Measurements from ENCODE around the gene SEMA4C.

Gene SEMA4C

GRCh38 chr2:96842600-96842999 is 27.3 kb downstream of the SEMA4C start:
- H3K4me3 ChIP-seq (ENCODE audit: low read length): no peak overlapping the region
- no peak overlapping the region for H3K27ac ChIP-seq (ENCODE audit: low read length)
- no peaks in the 10 kb centered on the region for H4K20me1 ChIP-seq (ENCODE audit: insufficient read depth, low read length)
- H3K9ac ChIP-seq (ENCODE audit: low read length): no peak overlapping the region
- H3K79me2 ChIP-seq (ENCODE audit: low read length): no peaks in the 10 kb centered on the region
- H3K27me3 ChIP-seq (ENCODE audit: low read depth, low read length): no peaks in the 10 kb centered on the region
- H3K4me2 ChIP-seq (ENCODE audit: low read length): no peak overlapping the region
- H3K9me3 ChIP-seq (ENCODE audit: insufficient read depth, low read length): no peaks in the 10 kb centered on the region
- TF ChIP-seq CTCF (IDR thresholded peaks at IDR 0.05; ENCODE audit: low read depth, low read length) (no peak), EZH2phosphoT487 (IDR thresholded peaks at IDR 0.05; ENCODE audit: low read depth) (no peak)
- no peaks in the 10 kb centered on the region for H3K36me3 ChIP-seq (replicated peaks; ENCODE audit: low read depth, low read length)
- no peak overlapping the region for H2AFZ ChIP-seq (ENCODE audit: low read depth, low read length)
- no peaks in the 10 kb centered on the region for H3K4me1 ChIP-seq (ENCODE audit: low read length)

GRCh38 chr2:96841701-96842495 is 28.0 kb downstream of the SEMA4C start:
- Histone ChIP-seq H3K79me2 (ENCODE audit: low read length) (no peaks in the 10 kb centered on the region), H3K27ac (ENCODE audit: low read length) (no peak overlapping the region), H4K20me1 (ENCODE audit: insufficient read depth, low read length) (no peaks in the 10 kb centered on the region), H3K9ac (ENCODE audit: low read length) (no peak overlapping the region), H3K4me3 (ENCODE audit: low read length) (no peak overlapping the region), H3K4me2 (ENCODE audit: low read length) (no peak overlapping the region), H3K27me3 (ENCODE audit: low read depth, low read length) (no peaks in the 10 kb centered on the region), H3K4me1 (ENCODE audit: low read length) (no peaks in the 10 kb centered on the region), H3K36me3 (replicated peaks; ENCODE audit: low read depth, low read length) (peaks cover 4% of the 10 kb centered on the region), H3K9me3 (ENCODE audit: insufficient read depth, low read length) (no peaks in the 10 kb centered on the region), H2AFZ (ENCODE audit: low read depth, low read length) (no peak overlapping the region)
- TF ChIP-seq CTCF (IDR thresholded peaks at IDR 0.05; ENCODE audit: low read depth, low read length) (no peak), EZH2phosphoT487 (IDR thresholded peaks at IDR 0.05; ENCODE audit: low read depth) (no peak)

- Histone ChIP-seq H4K20me1 (ENCODE audit: insufficient read depth, low read length) (no peaks in the 10 kb centered on the region), H3K9ac (ENCODE audit: low read length) (no peak overlapping the region), H3K27me3 (ENCODE audit: low read depth, low read length) (no peaks in the 10 kb centered on the region), H3K79me2 (ENCODE audit: low read length) (no peaks in the 10 kb centered on the region), H3K9me3 (ENCODE audit: insufficient read depth, low read length) (no peaks in the 10 kb centered on the region), H3K4me3 (ENCODE audit: low read length) (no peak overlapping the region), H3K36me3 (replicated peaks; ENCODE audit: low read depth, low read length) (peaks cover 4% of the 10 kb centered on the region), H2AFZ (ENCODE audit: low read depth, low read length) (no peak overlapping the region), H3K4me2 (ENCODE audit: low read length) (no peak overlapping the region), H3K27ac (ENCODE audit: low read length) (no peak overlapping the region), H3K4me1 (ENCODE audit: low read length) (no peaks in the 10 kb centered on the region)
- TF ChIP-seq EZH2phosphoT487 (IDR thresholded peaks at IDR 0.05; ENCODE audit: low read depth): no peak
- no peak for TF ChIP-seq CTCF (IDR thresholded peaks at IDR 0.05; ENCODE audit: low read depth, low read length)
Measured at GRCh38 chr2:96839875-96840850, 29.7 kb downstream of the SEMA4C start.

GRCh38 chr2:96839293-96839874 is 30.5 kb downstream of the SEMA4C start:
- H3K36me3 ChIP-seq (replicated peaks; ENCODE audit: low read depth, low read length): peaks cover 9% of the 10 kb centered on the region
- H3K27me3 ChIP-seq (ENCODE audit: low read depth, low read length): no peaks in the 10 kb centered on the region
- H3K9ac ChIP-seq (ENCODE audit: low read length): no peak overlapping the region
- TF ChIP-seq EZH2phosphoT487 (IDR thresholded peaks at IDR 0.05; ENCODE audit: low read depth) (no peak), CTCF (IDR thresholded peaks at IDR 0.05; ENCODE audit: low read depth, low read length) (no peak)
- no peak overlapping the region for H2AFZ ChIP-seq (ENCODE audit: low read depth, low read length)
- H3K27ac ChIP-seq (ENCODE audit: low read length): no peak overlapping the region
- H3K79me2 ChIP-seq (ENCODE audit: low read length): no peaks in the 10 kb centered on the region
- no peak overlapping the region for H3K4me3 ChIP-seq (ENCODE audit: low read length)
- no peaks in the 10 kb centered on the region for H3K9me3 ChIP-seq (ENCODE audit: insufficient read depth, low read length)
- H3K4me2 ChIP-seq (ENCODE audit: low read length): no peak overlapping the region
- H3K4me1 ChIP-seq (ENCODE audit: low read length): no peaks in the 10 kb centered on the region
- no peaks in the 10 kb centered on the region for H4K20me1 ChIP-seq (ENCODE audit: insufficient read depth, low read length)

Measured in OCI-LY3 (cell line).